GM12878 (cell line): Measurements from ENCODE around the gene AMOTL1. TPM values are rescaled to one million over a fixed set of nuclear protein-coding genes. Genes with fewer than 3 reads are reported as not detected.

Experiments
- ATAC-seq: fragments of 200-7000 bp; cut with Tn5 transposase; 3 replicates; pipeline ENCODE4 v1.9.1; 2020; ENCODE audit warnings: mild to moderate bottlenecking, moderate library complexity
- BruUV-seq: library from RNA; stranded (reverse); fragments of 400-500 nt; replicated peaks from 2 replicates; lab custom pipeline; 2021; lab: Mats Ljungman, UMichigan
- CTCF ChIA-PET: fragments of 300-600 bp; sonication (Branson Sonifier 250); formaldehyde crosslinking; extraction: SDS; loops from one replicate; lab custom pipeline; 2021; ENCODE audit warnings: inconsistent platforms; lab: Yijun Ruan, JAX
- POLR2A ChIA-PET: fragments of 350-600 bp; formaldehyde crosslinking; extraction: SDS; loops from one replicate; lab custom pipeline; 2021; ENCODE audit warnings: inconsistent platforms; lab: Charles Lee
- RAD21 ChIA-PET: fragments of 300-600 bp; sonication (Branson Sonifier 250); formaldehyde crosslinking; loops from one replicate; lab custom pipeline; 2023; ENCODE audit warnings: antibody characterized with exemption; ENCODE audit not compliant: unreplicated experiment; lab: Charles Lee
- SMC1A ChIA-PET: fragments of 300-600 bp; sonication (Branson Sonifier 250); formaldehyde crosslinking; loops from one replicate; lab custom pipeline; 2023; ENCODE audit not compliant: unreplicated experiment, uncharacterized antibody; lab: Charles Lee
- DNase-seq: peaks from one replicate; pipeline ENCODE4 v3.0.0-alpha.2; 2011; ENCODE audit warnings: low read depth, low spot score
- FAIRE-seq: peaks from 3 replicates; lab custom pipeline; 2011; peaks lifted over from hg19 to GRCh38; lab: Jason Lieb, UNC
- H2AFZ ChIP-seq: 2 replicates; pipeline ENCODE4 v1.6.0; 2011; ENCODE audit warnings: low read depth, low read length, control low read depth; ENCODE audit not compliant: control insufficient read depth
- H3K27ac ChIP-seq: 2 replicates; pipeline ENCODE4 v1.5.1; 2011; ENCODE audit warnings: control low read depth; ENCODE audit not compliant: control insufficient read depth, insufficient read depth
- H3K27me3 ChIP-seq, 2 experiments: replicated peaks in 1 of 2; 2 replicates each; pipeline versions ENCODE4 v1.6.0 to v1.6.1; 2011; ENCODE audit warnings: low read length in 1 of 2; ENCODE audit not compliant: control insufficient read depth in 2 of 2, insufficient read depth in 2 of 2
- H3K36me3 ChIP-seq, 2 experiments: 2 replicates each; pipeline ENCODE4 v1.5.1; 2011; ENCODE audit warnings: low read length in 1 of 2; ENCODE audit not compliant: control insufficient read depth in 2 of 2, insufficient read depth in 2 of 2
- H3K4me1 ChIP-seq: 2 replicates; pipeline ENCODE4 v1.6.1; 2011; ENCODE audit warnings: mild to moderate bottlenecking, low read length, moderate library complexity, mixed read lengths; ENCODE audit not compliant: control insufficient read depth, insufficient read depth
- H3K4me2 ChIP-seq: 2 replicates; pipeline ENCODE4 v1.6.0; 2011; ENCODE audit warnings: control low read depth; ENCODE audit not compliant: control insufficient read depth, insufficient read depth
- H3K4me3 ChIP-seq: fragments of 200-600 bp; sonication (generic); 2 replicates; pipeline ENCODE4 v1.5.1; 2016
- H3K79me2 ChIP-seq: 2 replicates; pipeline ENCODE4 v1.6.0; 2011; ENCODE audit warnings: low read length; ENCODE audit not compliant: control insufficient read depth, insufficient read depth
- H3K9ac ChIP-seq: 2 replicates; pipeline ENCODE4 v1.8.0; 2011; ENCODE audit warnings: low read length, control low read depth, mixed read lengths; ENCODE audit not compliant: control insufficient read depth, insufficient read depth
- H3K9me3 ChIP-seq: replicated peaks from 3 replicates; pipeline ENCODE4 v1.5.1; 2011; ENCODE audit warnings: mild to moderate bottlenecking, low read length; ENCODE audit not compliant: control insufficient read depth, insufficient read depth
- H4K20me1 ChIP-seq: 2 replicates; pipeline ENCODE4 v1.6.0; 2011; ENCODE audit not compliant: control insufficient read depth, insufficient read depth
- PML ChIP-seq: IDR thresholded peaks from 2 replicates; pipeline ENCODE4 v1.6.1; 2012; ENCODE audit warnings: low read length, inconsistent platforms
- RELB ChIP-seq: fragments of 450-650 bp; IDR thresholded peaks from 2 replicates; pipeline ENCODE4 v1.6.1; 2017; ENCODE audit warnings: low read depth, mild to moderate bottlenecking, moderate library complexity
- WGBS: methylation state at CpG from one replicate; pipeline ENCODE4 v1.1.6; 2016; ENCODE audit warnings: low lambda C conversion rate; ENCODE audit not compliant: insufficient replicate concordance, insufficient coverage; ENCODE audit errors: missing lambda C conversion rate; 5-methylcytosine and 5-hydroxymethylcytosine counted together
- in situ Hi-C: fragments of 300-500 bp; cut with MboI; formaldehyde crosslinking; loops from 9 replicates; pipeline ENCODE4 v1.14.3; 2018; ENCODE audit warnings: mixed read lengths
- intact Hi-C: fragments of 100-400 bp; cut with micrococcal nuclease; formaldehyde crosslinking; loops from one replicate; pipeline ENCODE4 v1.14.2; 2022; ENCODE audit not compliant: unreplicated experiment
- polyA plus RNA-seq, 11 experiments: library from polyadenylated mRNA; depleted of rRNA in 4 of 11; unstranded in 6 of 11; stranded (reverse) in 5 of 11; fragments of >200 nt; fragmentation: Nextera tagmentation in 4 of 11; fragmentation: Illumina TruSeq in 1 of 11; extraction: Ambion mirVana in 4 of 11; extraction: Trizol in 1 of 11; gene quantifications; 1 replicate in 1 of 11; 2 replicates in 10 of 11; pipeline versions ENCODE4 v1.2.1 to v1.2.3, GENCODE V29; 2011 to 2016; ENCODE audit warnings: inconsistent platforms in 2 of 11, missing spikeins in 2 of 11, low read depth in 1 of 11
- total RNA-seq, 4 experiments: library from RNA; depleted of rRNA in 3 of 4; stranded (reverse); fragments of >200 nt in 3 of 4; fragmentation: Illumina TruSeq in 1 of 4; extraction: Trizol in 1 of 4; gene quantifications; 2 replicates each; pipeline versions ENCODE4 v1.2.1 to v1.2.3, GENCODE V29; 2013 to 2021
- TF ChIP-seq, protein P1 (sequence below): fragments of 450-650 bp; IDR thresholded peaks from 2 replicates; pipeline ENCODE4 v1.6.1; 2018; ENCODE audit warnings: borderline replicate concordance, mild to moderate bottlenecking; ENCODE audit not compliant: partially characterized antibody

Gene AMOTL1
- total and polyA plus RNA-seq, 10 of the 15 experiments (the other 5 are each of a cell fraction or from before 2014, with no cell fraction given) = under 0.01 to 0.41 (median 0.01) TPM; not detected in 7

DNA sequence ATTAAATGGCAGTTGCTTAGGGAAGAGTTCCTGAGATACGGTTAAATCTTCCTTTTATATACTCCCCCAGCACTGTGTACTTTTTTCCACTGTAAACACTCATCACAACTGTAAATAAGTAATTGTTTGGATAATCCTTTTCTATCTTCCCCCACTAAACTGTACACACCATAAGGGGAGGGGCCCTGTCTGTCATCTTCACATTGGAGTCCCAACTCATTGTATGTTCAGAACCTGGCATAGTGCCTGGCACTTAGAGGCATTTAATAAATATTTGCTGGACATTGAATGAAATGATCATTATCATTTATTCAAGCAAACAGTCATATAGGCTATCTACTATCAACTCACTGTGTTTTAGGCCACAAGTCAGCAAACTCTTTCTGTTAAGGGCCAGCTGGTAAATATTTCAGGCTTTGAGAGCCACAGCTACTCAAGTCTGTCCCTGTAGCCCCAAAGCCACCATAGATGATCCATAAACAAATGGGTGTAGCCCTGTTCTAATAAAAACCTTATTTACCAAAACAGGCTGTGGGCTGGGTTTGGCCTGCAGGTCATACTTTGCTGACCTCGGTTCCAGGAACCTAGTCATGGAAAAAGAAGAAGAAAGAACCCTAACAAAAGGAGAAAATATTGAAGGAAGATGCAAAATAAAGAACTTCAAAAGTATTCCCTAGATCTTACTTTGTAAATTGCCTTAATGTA lies 70.0 kb downstream of the AMOTL1 start:
- no peak overlapping the region for H3K27ac ChIP-seq
- WGBS = 5% methylated on average over 2 of the region's 2 CpGs
- no peak overlapping the region for H3K4me2 ChIP-seq
- H3K9me3 ChIP-seq = no peaks in the 10 kb centered on the region
- no peak overlapping the region for H2AFZ ChIP-seq
- no peak overlapping the region for H3K9ac ChIP-seq
- no peaks in the 10 kb centered on the region; a peak in 2 of 4 replicates for H3K27me3 ChIP-seq
- ChIA-PET RAD21 (interaction anchor here (0.5 kb wide), 1 partner anchor 52 kb away, joined by 3 read pairs; no protein-coding TSS in a partner anchor), SMC1A (no interaction called here), POLR2A (no interaction called here), CTCF (no interaction called here)
- BruUV-seq = no TSS peak
- DNase-seq = no peak
- no peak overlapping the region for H3K4me3 ChIP-seq
- H3K79me2 ChIP-seq = no peaks in the 10 kb centered on the region
- in situ Hi-C loops = no loop called here
- TF ChIP-seq PML (no peak), RELB (no peak)
- TF ChIP-seq, protein P1, sequence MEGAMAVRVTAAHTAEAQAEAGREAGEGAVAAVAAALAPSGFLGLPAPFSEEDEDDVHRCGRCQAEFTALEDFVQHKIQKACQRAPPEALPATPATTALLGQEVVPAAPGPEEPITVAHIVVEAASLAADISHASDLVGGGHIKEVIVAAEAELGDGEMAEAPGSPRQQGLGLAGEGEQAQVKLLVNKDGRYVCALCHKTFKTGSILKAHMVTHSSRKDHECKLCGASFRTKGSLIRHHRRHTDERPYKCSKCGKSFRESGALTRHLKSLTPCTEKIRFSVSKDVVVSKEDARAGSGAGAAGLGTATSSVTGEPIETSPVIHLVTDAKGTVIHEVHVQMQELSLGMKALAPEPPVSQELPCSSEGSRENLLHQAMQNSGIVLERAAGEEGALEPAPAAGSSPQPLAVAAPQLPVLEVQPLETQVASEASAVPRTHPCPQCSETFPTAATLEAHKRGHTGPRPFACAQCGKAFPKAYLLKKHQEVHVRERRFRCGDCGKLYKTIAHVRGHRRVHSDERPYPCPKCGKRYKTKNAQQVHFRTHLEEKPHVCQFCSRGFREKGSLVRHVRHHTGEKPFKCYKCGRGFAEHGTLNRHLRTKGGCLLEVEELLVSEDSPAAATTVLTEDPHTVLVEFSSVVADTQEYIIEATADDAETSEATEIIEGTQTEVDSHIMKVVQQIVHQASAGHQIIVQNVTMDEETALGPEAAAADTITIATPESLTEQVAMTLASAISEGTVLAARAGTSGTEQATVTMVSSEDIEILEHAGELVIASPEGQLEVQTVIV = no peak
- intact Hi-C loops = no loop called here
- no peaks in the 10 kb centered on the region for H3K4me1 ChIP-seq
- no peak for FAIRE-seq
- no peaks in the 10 kb centered on the region for H3K36me3 ChIP-seq
- H4K20me1 ChIP-seq = no peaks in the 10 kb centered on the region
- no peak for ATAC-seq
